Nephron progenitor cell (in vitro differentiated cells): ENCODE data around the gene PRR14L.
"Not testable (repeated sequence)": the region's sequence is repeated elsewhere in the genome, so short reads cannot be mapped to it uniquely, and the experiment has no call there.

Experiments
- DNase-seq: peaks from one replicate; pipeline ENCODE4 v3.0.0; 2021
- H3K27ac Mint-ChIP-seq: 2 replicates; pipeline ENCODE4 v1.8.0; 2021; ENCODE audit warnings: mild to moderate bottlenecking, moderate library complexity, mixed read lengths
- H3K27me3 Mint-ChIP-seq: 2 replicates; pipeline ENCODE4 v1.8.0; 2021; ENCODE audit warnings: mild to moderate bottlenecking, low read depth, mixed read lengths; ENCODE audit not compliant: poor library complexity
- H3K36me3 Mint-ChIP-seq: 2 replicates; pipeline ENCODE4 v1.8.0; 2021; ENCODE audit warnings: low read depth, mixed read lengths
- H3K4me1 Mint-ChIP-seq: 2 replicates; pipeline ENCODE4 v1.8.0; 2021; ENCODE audit warnings: mixed read lengths
- H3K4me3 Mint-ChIP-seq: 2 replicates; pipeline ENCODE4 v1.8.0; 2021; ENCODE audit warnings: mild to moderate bottlenecking, moderate library complexity, mixed read lengths
- H3K9me3 Mint-ChIP-seq: 2 replicates; pipeline ENCODE4 v1.8.0; 2021; ENCODE audit warnings: mild to moderate bottlenecking, moderate library complexity, mixed read lengths
- CTCF ChIP-seq: fragments of 200-600 bp; sonication (generic); IDR thresholded peaks from 2 replicates; pipeline ENCODE4 v1.5.0; 2021; ENCODE audit warnings: antibody characterized with exemption

PRR14L gene

GRCh38 chr22:31682751-31683150 is 67.2 kb downstream of the PRR14L start:
- no peaks in the 10 kb centered on the region for H3K9me3 Mint-ChIP-seq
- peaks cover 52% of the 10 kb centered on the region for H3K36me3 Mint-ChIP-seq
- H3K27ac Mint-ChIP-seq = peak overlapping the region; percentile 93
- DNase-seq = no peak
- H3K4me3 Mint-ChIP-seq = no peak overlapping the region
- no peak for TF ChIP-seq CTCF
- H3K27me3 Mint-ChIP-seq = no peaks in the 10 kb centered on the region
- H3K4me1 Mint-ChIP-seq = peaks cover 6% of the 10 kb centered on the region

GRCh38 chr22:31681349-31682345 is 68.3 kb downstream of the PRR14L start:
- TF ChIP-seq CTCF = no peak
- no peak overlapping the region for H3K4me3 Mint-ChIP-seq
- H3K27me3 Mint-ChIP-seq = peaks cover 4% of the 10 kb centered on the region
- peak overlapping the region; percentile 48 for H3K27ac Mint-ChIP-seq
- peaks cover 42% of the 10 kb centered on the region for H3K36me3 Mint-ChIP-seq
- H3K4me1 Mint-ChIP-seq = peaks cover 10% of the 10 kb centered on the region
- DNase-seq = no peak
- peaks cover 5% of the 10 kb centered on the region for H3K9me3 Mint-ChIP-seq

- H3K36me3 Mint-ChIP-seq = peaks cover 38% of the 10 kb centered on the region
- peaks cover 4% of the 10 kb centered on the region for H3K27me3 Mint-ChIP-seq
- no peak overlapping the region for H3K27ac Mint-ChIP-seq
- H3K9me3 Mint-ChIP-seq = peaks cover 7% of the 10 kb centered on the region
- no peak overlapping the region for H3K4me3 Mint-ChIP-seq
- DNase-seq = no peak
- TF ChIP-seq CTCF = no peak
- peaks cover 11% of the 10 kb centered on the region for H3K4me1 Mint-ChIP-seq
Observed at GRCh38 chr22:31680861-31681341, 69.0 kb downstream of the PRR14L start.

- DNase-seq = no peak
- H3K4me3 Mint-ChIP-seq = no peak overlapping the region
- peaks cover 16% of the 10 kb centered on the region for H3K36me3 Mint-ChIP-seq
- TF ChIP-seq CTCF = no peak
- peaks cover 11% of the 10 kb centered on the region for H3K4me1 Mint-ChIP-seq
- peaks cover 12% of the 10 kb centered on the region for H3K9me3 Mint-ChIP-seq
- H3K27me3 Mint-ChIP-seq = peaks cover 10% of the 10 kb centered on the region
- H3K27ac Mint-ChIP-seq = peak overlapping the region; percentile 93
Observed at GRCh38 chr22:31678748-31679147, 71.2 kb downstream of the PRR14L start.

- no peak for TF ChIP-seq CTCF
Observed at GRCh38 chr22:31676700-31677099, 73.2 kb downstream of the PRR14L start.

GRCh38 chr22:31674219-31674618 is 75.7 kb downstream of the PRR14L start:
- not testable (repeated sequence) for H3K4me1 Mint-ChIP-seq, H3K4me3 Mint-ChIP-seq, H3K36me3 Mint-ChIP-seq, H3K27ac Mint-ChIP-seq, DNase-seq
- Mint-ChIP-seq H3K9me3 (peaks cover 12% of the 10 kb centered on the region), H3K27me3 (peaks cover 24% of the 10 kb centered on the region)

More at GRCh38 chr22:31676700-31677099, 73.2 kb downstream of the PRR14L start:
- Mint-ChIP-seq H3K36me3 (peaks cover 4% of the 10 kb centered on the region), H3K27ac (no peak overlapping the region), H3K4me1 (peaks cover 11% of the 10 kb centered on the region), H3K4me3 (peak overlapping the region; percentile 80), H3K9me3 (peaks cover 12% of the 10 kb centered on the region), H3K27me3 (peaks cover 19% of the 10 kb centered on the region)
- peak; percentile 61 for DNase-seq

- H3K27ac Mint-ChIP-seq, H3K9me3 Mint-ChIP-seq: not testable (repeated sequence)
Observed at GRCh38 chr22:31668849-31669248, 81.1 kb downstream of the PRR14L start.

More at GRCh38 chr22:31668849-31669248, 81.1 kb downstream of the PRR14L start:
- not testable (repeated sequence) for H3K4me3 Mint-ChIP-seq, H3K4me1 Mint-ChIP-seq, H3K36me3 Mint-ChIP-seq, DNase-seq
- peaks cover 35% of the 10 kb centered on the region for H3K27me3 Mint-ChIP-seq
